IMR-90 (cell line): ENCODE results near the gene SLC7A9.

ENCODE experiments used
- RAD21 ChIP-seq: IDR thresholded peaks from 2 replicates; pipeline ENCODE4 v1.6.1; 2012; ENCODE audit warnings: low read length, improper control_type of control experiment
- SMC3 ChIP-seq: fragments of 150-350 bp; IDR thresholded peaks from 2 replicates; pipeline ENCODE4 v1.6.1; 2016; ENCODE audit warnings: low read depth, mild to moderate bottlenecking, antibody characterized with exemption, low read length, moderate library complexity
- TF ChIP-seq, protein P1 (sequence below): fragments of 150-350 bp; IDR thresholded peaks from 2 replicates; pipeline ENCODE4 v1.6.1; 2017; ENCODE audit warnings: mild to moderate bottlenecking, antibody characterized with exemption, low read length, low read depth

DNA sequence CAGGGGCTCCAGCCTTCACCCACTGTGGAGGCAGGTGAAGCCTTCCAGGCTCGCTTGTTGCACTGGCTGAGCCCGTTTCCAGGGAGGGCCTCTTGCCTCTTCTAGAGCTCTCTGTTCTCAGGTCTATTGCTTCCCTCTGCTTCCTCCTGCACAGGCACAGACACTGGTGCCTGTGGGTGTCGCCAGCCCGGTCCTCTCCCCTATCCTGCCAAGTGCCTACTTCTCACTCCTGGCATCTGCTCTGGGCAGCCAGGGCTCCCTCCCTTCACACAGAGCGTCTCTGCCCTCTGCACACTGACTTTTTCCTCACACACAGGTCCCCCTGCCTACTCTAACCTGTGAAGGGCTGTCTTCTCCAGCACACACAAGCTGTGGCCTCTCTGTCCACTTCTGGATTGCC, 60.3 kb downstream of the SLC7A9 start:
- TF ChIP-seq, protein P1, sequence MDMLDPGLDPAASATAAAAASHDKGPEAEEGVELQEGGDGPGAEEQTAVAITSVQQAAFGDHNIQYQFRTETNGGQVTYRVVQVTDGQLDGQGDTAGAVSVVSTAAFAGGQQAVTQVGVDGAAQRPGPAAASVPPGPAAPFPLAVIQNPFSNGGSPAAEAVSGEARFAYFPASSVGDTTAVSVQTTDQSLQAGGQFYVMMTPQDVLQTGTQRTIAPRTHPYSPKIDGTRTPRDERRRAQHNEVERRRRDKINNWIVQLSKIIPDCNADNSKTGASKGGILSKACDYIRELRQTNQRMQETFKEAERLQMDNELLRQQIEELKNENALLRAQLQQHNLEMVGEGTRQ = no peak
- TF ChIP-seq SMC3 = no peak
- TF ChIP-seq RAD21 = no peak
